ENCODE results near the gene FAM193B. TPM values are rescaled to one million over a fixed set of nuclear protein-coding genes. Genes with fewer than 3 reads are reported as not detected.

The FAM193B gene
- total RNA-seq, 1 experiment from 2014 or later: 33.8 TPM

DNA sequence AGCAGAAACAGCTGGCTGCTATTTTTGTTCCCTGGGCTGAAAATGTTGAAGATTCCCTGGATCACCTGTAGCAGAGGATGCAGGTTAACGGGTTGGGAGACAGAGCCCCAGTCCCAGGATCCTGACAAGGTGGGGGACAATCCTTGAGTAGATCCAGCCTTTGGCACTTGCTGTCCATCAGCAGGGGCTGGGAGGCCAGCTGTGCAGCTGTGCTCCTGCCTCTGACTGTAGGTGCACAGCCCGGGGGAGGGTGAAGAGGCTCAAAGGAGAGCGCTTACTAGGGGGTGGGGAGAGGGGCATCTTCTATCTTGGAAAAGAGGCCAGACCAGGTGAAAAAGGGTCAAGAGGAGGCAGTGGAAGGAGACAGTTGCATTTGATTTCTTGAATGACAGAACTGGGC, 34.1 kb downstream of the FAM193B start:
- DNase-seq: no peak
- peak overlapping the region; percentile 49; the same call in 1 of the 2 replicates for H3K27ac ChIP-seq
- peaks cover 23% of the 10 kb centered on the region for H3K4me1 ChIP-seq
- no peak overlapping the region for H3K4me3 ChIP-seq
- H3K9me3 ChIP-seq (replicated peaks): no peaks in the 10 kb centered on the region
- H3K36me3 ChIP-seq: peaks cover 53% of the 10 kb centered on the region
- no peaks in the 10 kb centered on the region for H3K27me3 ChIP-seq

DNA sequence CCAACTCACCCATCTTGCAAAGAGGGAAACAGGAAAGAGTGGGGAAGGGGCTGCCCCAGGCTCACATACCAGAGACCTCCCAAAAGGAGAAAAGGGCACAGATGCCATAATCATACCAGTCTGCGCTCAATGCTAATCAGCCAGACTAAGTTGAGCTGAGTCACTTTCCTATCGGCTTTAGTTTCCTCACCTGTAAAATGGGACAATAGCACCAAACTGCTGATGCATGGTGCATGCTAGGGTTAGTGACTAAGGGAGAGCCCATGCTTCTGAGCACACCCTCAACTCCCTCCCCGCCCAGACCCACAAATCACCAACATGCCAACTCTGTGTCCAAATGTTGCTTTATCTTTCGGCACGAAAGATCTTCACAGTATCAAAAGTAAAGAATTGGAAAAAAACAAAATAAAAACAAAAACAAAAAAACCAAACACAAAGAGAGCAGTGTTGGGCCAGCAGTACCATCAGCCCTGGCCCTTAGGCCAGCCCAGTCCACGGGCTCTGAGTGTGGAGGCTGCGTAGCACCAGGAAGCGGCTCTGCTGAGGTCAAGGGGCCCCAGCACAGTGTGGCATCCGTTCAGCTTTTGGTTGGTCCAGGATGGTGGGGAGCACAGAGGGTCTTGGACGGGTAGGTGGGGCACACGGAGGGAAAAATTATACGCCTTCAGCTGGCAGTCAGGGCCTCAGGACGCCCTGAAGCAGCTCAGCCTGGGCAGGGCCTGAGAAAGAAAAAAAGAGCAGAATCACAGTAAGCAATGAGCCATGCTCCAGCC, 34.7 kb downstream of the FAM193B start:
- no peaks in the 10 kb centered on the region for H3K27me3 ChIP-seq
- no peaks in the 10 kb centered on the region for H3K9me3 ChIP-seq (replicated peaks)
- no peak overlapping the region for H3K27ac ChIP-seq
- no peak overlapping the region for H3K4me3 ChIP-seq
- H3K36me3 ChIP-seq: peaks cover 51% of the 10 kb centered on the region
- DNase-seq: no peak
- peaks cover 22% of the 10 kb centered on the region for H3K4me1 ChIP-seq

DNA sequence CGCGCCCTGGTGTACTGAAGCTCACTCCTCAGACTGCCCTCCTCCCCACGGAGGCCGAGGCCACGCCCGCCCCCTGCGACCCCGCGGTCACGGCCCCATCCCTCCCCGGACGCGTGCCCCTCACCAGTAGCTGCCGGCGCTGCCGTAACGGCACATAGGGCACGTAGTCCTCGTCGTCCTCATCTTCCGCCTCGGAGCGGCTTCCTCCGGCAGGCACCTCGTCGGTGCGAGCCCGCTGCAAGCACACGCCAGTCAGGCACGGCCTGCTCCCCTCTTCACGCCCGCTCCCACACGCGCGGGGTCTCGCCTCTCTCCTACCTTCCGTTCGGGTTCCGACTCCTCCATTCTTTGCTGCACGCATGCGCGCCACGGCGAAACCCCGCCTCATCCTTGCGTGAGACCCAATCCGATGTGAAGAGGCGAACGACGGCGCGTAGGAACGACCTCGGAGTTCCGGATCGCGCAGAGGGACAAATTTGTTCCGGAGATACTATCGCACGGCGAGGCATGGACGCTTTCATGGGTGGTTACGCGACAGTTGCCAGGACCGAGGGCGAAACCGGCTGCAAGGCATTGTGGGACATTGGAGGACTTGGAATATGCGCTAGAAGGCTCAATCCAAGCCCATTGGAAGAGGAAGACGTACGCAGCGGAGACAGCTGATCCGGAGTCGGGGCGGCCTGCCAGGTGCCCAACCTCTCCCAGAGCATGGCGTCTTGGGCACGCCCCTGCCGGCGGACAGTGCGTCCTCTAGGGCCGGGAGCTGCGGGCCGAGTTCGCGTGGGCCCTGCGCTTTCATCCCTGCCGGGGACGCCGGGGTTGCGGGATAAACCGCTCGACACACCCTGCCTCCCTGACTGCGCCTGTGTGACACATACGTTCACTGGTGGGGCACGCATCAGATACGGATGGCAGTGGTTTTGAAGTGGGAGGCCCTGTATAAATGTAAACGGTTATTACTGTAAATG, 37.5 kb downstream of the FAM193B start, which contains the start of gene DDX41:
Gene DDX41, minus strand, starts transcription at position 361 of the 968 bp plus-strand sequence. Its CDS starts 16 bp downstream, at position 345.
- H3K27ac ChIP-seq: peak within 1 kb of the TSS; percentile 68
- no peaks in the 10 kb centered on the region for H3K27me3 ChIP-seq
- peak; percentile 98 to 99 for DNase-seq
- peaks cover 42% of the 10 kb centered on the region for H3K36me3 ChIP-seq
- no peaks in the 10 kb centered on the region for H3K9me3 ChIP-seq (replicated peaks)
- peaks cover 21% of the 10 kb centered on the region for H3K4me1 ChIP-seq
- H3K4me3 ChIP-seq: peak within 1 kb of the TSS; percentile 74

DNA sequence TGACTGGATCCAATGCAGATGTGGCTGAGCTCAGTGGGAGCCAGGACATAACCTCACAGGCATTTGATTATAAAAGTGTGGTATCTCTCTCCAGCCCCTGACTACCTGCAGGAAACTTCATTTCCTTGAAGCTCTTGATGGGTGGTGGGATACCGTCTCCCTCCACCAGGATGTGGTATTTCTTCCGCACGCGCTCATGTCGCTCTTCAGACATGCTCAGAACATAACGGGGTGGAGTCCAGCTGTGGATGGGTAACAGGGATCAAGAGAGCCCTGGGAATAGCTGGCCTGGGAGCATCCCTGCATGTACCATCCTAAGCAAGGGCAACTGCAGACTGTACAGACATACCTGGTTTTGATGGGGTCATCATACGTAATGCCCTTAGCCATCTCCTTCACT, 38.8 kb downstream of the FAM193B start:
- Histone ChIP-seq H3K27me3 (no peaks in the 10 kb centered on the region), H3K4me3 (peak overlapping the region; percentile 74; the same call in 1 of the 2 replicates), H3K4me1 (peaks cover 9% of the 10 kb centered on the region), H3K27ac (no peak overlapping the region), H3K36me3 (peaks cover 46% of the 10 kb centered on the region), H3K9me3 (replicated peaks) (no peaks in the 10 kb centered on the region)
- no peak for DNase-seq

DNA sequence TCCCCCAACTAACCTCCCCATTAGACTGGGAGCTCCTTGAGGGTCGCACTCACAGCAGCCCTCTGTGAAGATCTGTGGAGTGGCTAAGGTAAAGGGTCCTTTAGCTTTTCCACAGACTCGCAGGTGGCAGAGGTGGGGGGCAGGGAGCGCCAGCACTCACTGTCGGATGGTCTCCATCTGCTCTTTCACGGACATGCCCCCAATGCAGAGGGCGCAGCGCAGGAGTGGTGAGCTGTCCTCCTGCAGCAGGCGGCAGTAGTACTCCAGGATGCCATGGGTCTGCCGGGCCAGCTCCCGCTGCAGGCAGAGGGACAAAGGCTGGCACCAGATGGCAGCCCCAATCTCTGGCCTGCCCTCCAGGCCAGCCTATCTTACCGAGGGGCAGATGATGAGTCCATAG, 39.8 kb downstream of the FAM193B start:
- Histone ChIP-seq H3K36me3 (peaks cover 40% of the 10 kb centered on the region), H3K4me3 (no peak overlapping the region), H3K9me3 (replicated peaks) (no peaks in the 10 kb centered on the region), H3K4me1 (peaks cover 7% of the 10 kb centered on the region), H3K27ac (no peak overlapping the region), H3K27me3 (no peaks in the 10 kb centered on the region)
- no peak for DNase-seq

DNA sequence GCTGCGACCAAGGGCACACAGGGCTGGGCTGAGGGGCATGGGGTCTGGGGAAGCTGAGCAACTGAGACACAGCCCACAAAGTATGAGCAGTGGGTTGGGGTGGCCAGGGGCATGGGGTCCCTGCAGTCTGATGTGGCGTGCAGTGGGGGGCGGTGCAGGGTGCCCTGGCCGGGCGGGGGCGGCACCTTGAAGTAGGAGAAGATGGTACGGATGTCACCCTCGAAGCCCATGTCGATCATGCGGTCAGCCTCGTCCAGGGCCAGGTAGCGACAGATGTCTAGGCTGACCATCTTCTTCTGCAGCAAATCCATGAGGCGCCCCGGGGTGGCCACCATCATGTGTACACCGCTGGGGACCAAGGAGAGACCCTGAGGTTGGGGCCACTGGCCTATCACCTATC, 40.9 kb downstream of the FAM193B start:
- no peaks in the 10 kb centered on the region for H3K9me3 ChIP-seq (replicated peaks)
- H3K4me3 ChIP-seq: no peak overlapping the region
- no peak overlapping the region for H3K27ac ChIP-seq
- H3K4me1 ChIP-seq: peaks cover 15% of the 10 kb centered on the region
- H3K36me3 ChIP-seq: peaks cover 34% of the 10 kb centered on the region
- no peaks in the 10 kb centered on the region for H3K27me3 ChIP-seq
- no peak for DNase-seq

DNA sequence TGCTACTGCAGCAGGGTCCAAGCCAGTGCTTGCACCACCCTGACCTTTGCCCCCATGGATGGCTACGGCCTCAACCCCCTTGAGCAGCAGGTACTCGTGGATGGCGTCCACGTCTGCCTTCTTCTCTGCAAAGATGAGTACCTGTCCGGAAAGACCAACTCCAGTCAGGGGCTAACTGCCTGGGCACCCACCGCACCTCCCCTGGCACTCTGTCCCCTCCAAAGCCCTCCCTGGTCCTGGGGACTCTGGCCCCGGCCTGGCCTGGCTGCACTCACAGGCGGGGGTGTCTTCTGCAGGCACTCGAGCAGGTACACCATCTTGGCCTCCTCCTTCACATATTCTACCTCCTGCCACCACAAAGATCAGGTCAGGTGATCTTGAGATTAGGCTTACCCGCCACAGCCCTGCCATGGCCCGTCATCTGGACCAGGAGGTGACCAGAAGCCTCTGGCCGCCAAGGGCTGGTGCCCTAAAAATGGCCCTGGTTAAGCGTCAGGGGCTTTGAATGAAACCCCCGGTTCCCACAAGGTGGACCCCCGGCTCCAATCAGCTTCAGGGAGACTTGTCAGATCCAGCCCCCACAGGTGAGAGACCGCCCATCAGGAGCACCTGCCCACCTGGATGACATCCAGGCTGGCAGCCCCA, 41.5 kb downstream of the FAM193B start:
- Histone ChIP-seq H3K4me3 (no peak overlapping the region), H3K27me3 (no peaks in the 10 kb centered on the region), H3K36me3 (peaks cover 34% of the 10 kb centered on the region), H3K27ac (no peak overlapping the region), H3K9me3 (replicated peaks) (no peaks in the 10 kb centered on the region), H3K4me1 (peaks cover 16% of the 10 kb centered on the region)
- no peak for DNase-seq

DNA sequence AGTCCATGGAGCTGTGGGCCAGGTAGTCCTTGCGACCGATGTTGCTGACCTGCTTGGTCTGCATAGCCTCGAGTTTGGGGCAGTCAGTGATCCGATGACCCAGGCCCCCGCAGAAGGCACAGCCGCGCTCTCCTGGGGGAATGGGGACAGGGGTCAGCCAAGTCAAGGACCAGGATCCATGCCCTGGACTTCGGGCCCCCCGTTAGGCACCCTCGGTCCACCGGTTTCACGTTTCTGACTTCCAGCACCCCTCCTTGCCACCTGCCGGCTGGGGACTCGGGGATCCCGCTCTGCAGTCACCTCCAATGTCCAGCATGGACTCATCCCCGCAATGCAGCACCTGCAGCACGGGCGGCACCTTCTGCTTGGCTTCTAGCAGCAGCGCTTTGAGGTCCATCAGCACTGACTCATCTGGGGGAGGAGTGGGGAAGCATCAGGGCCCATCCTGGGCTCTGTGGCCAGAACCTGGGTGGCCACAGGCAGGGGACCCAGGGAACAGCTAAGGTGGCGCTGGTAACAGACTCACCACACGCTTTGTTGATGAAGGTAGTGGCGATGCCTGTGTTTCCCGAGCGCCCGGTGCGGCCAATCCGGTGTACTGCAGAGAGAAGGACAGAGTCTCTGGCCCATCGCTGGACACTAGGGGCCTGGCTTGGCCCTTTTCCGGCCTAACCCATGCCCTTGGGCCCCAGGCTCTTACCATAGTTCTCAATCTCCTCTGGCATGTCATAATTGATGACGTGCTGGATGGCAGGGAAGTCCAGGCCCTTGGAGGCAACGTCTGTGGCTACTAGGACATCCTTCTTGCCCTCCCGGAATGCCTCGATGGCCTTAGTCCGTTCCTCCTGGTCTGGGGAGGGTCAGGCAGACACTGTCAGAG, 42.3 kb downstream of the FAM193B start:
- peaks cover 34% of the 10 kb centered on the region for H3K36me3 ChIP-seq
- no peaks in the 10 kb centered on the region for H3K27me3 ChIP-seq
- no peaks in the 10 kb centered on the region for H3K9me3 ChIP-seq (replicated peaks)
- H3K4me1 ChIP-seq: peaks cover 16% of the 10 kb centered on the region
- DNase-seq: no peak
- H3K4me3 ChIP-seq: no peak overlapping the region
- no peak overlapping the region for H3K27ac ChIP-seq

DNA sequence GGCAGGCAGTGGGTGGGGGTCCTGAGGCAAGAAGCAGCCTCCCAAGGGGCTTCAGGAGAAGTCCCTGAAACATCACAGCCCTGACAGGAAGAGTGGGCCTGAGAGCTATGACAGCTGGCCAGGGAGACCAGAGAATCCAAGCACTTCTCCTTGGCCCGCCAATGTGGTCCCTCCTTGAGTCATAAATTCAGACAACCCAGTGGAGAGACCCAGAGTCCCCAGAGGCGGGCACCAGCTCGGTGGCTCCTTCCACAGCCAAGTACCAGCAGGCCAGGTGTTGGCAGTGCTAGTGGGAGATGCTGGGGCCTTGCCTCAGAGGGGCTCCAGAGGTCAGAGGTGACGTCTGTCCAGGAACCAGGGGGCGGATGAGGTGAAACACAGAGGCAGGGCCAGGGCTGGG, 43.2 kb downstream of the FAM193B start:
- no peaks in the 10 kb centered on the region for H3K9me3 ChIP-seq (replicated peaks)
- H3K36me3 ChIP-seq: peaks cover 34% of the 10 kb centered on the region
- H3K4me1 ChIP-seq: peaks cover 16% of the 10 kb centered on the region
- no peak overlapping the region for H3K4me3 ChIP-seq
- no peak overlapping the region for H3K27ac ChIP-seq
- no peaks in the 10 kb centered on the region for H3K27me3 ChIP-seq
- no peak for DNase-seq

DNA sequence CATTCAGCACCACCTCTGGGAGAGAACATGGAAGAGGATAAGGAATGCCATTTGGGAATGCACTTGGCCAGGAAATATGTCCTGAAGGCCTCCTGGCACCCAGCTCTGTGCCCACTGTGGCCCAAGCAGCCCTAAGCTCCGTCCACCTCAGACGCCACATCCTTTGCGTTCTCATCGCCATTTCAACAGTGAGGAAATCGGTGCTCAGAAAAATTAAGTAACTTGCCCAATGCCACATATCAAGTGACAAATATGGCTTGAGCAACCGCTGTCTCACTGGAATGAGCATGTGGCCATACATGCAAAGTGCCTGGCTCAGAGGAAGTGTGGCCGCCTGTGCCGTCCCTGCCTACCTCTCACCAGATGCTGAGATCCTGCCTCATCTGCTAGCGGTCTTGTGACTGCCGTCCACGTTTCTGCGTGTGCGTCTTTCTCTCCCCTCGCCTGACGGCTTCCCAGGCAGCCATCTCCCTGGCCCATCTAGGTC, 43.8 kb downstream of the FAM193B start:
- Histone ChIP-seq H3K27me3 (no peaks in the 10 kb centered on the region), H3K27ac (no peak overlapping the region)
- no peak for DNase-seq

DNA sequence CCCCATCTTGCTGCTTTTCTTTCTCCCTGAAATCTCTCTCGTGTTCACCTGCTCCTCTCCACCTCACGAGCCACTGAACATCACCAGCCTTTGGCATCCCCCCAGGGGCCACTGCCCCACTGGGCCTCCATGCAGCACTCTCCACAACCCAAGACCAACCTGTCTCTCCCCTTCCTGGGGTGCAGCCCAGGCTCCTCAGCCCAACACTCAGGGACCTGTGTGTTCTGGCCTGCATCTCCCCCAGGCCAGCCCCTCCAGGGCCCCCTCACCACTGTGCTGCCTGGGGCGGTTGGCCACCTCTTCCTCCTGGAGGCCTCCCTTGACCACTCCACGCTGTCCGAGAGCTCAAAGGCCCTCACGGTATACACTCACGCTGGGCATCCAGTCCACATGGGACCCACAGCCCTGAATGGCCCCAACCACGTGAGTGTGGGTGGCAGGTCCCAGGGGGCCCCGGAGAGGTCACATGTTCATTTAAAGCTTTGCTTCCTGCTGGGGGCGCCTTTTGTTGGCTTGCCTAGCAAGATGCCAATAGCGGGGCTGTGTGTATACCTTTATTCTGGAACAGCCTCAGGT, 44.3 kb downstream of the FAM193B start:
- H3K27me3 ChIP-seq: no peaks in the 10 kb centered on the region
- H3K9me3 ChIP-seq (replicated peaks): no peaks in the 10 kb centered on the region
- peak overlapping the region; percentile 72 for H3K27ac ChIP-seq
- peaks cover 16% of the 10 kb centered on the region; the same call in 1 of the 2 replicates for H3K4me1 ChIP-seq
- H3K36me3 ChIP-seq: peaks cover 27% of the 10 kb centered on the region
- no peak for DNase-seq
- H3K4me3 ChIP-seq: no peak overlapping the region

More for the DNA sequence above, 43.8 kb downstream of the FAM193B start:
- Histone ChIP-seq H3K4me3 (no peak overlapping the region), H3K4me1 (peaks cover 16% of the 10 kb centered on the region), H3K36me3 (peaks cover 32% of the 10 kb centered on the region), H3K9me3 (replicated peaks) (no peaks in the 10 kb centered on the region)

DNA sequence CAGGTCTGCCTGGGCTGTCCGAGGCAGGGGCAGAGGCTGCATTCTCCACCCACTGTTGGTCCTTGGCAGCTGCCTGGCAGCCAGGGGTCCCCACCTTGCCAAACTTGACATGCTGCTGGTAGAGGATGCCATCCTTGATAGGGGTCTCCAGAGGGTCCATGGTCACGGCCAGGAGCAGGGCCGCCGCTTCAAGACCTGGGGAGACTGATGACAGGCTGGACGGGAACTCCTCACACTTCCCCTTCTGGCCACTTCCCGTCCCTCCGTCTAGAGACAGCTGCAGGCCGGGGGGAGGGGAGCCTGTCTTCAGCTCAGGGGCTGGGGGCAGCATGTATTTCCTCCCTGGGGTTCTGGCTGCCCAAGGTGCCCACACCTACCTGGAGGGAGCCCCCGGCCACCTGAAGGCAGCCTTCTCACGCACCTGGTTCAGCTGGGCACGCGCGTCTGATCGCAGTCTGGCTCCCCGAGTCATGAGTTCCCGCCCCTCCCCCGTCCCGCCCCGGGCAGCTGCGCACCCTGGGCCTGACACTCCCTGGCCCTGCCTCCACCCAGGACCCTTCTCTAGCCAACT, 44.9 kb downstream of the FAM193B start, which contains the start of gene DOK3:
Gene DOK3, minus strand, starts transcription at position 446 of the 571 bp plus-strand sequence. Its CDS starts 286 bp downstream, at position 160.
- Histone ChIP-seq H3K9me3 (replicated peaks) (no peaks in the 10 kb centered on the region), H3K4me3 (peak within 1 kb of the TSS; percentile 50), H3K27me3 (no peaks in the 10 kb centered on the region), H3K4me1 (peaks cover 16% of the 10 kb centered on the region; the same call in 1 of the 2 replicates), H3K36me3 (peaks cover 23% of the 10 kb centered on the region), H3K27ac (peak within 1 kb of the TSS; percentile 72)
- peak; percentile 62 to 64 for DNase-seq

DNA sequence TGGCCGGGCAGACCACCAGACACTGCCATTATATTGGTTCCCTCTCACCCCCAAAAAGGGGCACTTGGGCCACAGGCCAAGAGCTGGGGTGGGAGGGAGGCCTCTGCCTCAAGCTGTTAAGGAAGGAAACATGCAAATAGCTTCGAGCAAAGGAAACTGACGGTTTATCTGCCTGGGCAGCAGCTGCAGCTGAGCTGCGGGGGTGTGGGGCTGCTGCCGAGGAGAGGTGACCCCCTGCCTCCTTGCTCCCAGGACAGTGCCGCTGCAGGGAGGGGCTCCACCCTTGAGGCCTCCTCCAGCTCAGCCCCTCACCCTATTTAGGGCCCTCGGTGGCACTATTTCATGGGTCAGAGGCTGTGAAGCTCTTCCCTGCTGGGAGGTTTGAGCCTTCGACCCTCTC, 45.5 kb downstream of the FAM193B start:
- H3K4me1 ChIP-seq: peaks cover 16% of the 10 kb centered on the region; the same call in 1 of the 2 replicates
- no peak for DNase-seq
- peak overlapping the region; percentile 72 for H3K27ac ChIP-seq
- peaks cover 16% of the 10 kb centered on the region for H3K36me3 ChIP-seq
- no peaks in the 10 kb centered on the region for H3K27me3 ChIP-seq
- no peaks in the 10 kb centered on the region for H3K9me3 ChIP-seq (replicated peaks)
- peak overlapping the region; percentile 50 for H3K4me3 ChIP-seq

Data from SJCRH30 (cell line).